GM12873 (cell line): Measurements from ENCODE around the gene AKR1C1.

ENCODE experiments used
- TF ChIP-seq, protein P1 (sequence below): IDR thresholded peaks from 2 replicates; pipeline ENCODE4 v1.5.1; 2012; ENCODE audit warnings: low read depth, mild to moderate bottlenecking, moderate library complexity, low read length, control low read depth; ENCODE audit not compliant: insufficient read depth; ENCODE audit errors: missing control alignments

The AKR1C1 gene

GRCh38 chr10:4945766-4946717, 17.2 kb upstream of the AKR1C1 start:
- TF ChIP-seq, protein P1, sequence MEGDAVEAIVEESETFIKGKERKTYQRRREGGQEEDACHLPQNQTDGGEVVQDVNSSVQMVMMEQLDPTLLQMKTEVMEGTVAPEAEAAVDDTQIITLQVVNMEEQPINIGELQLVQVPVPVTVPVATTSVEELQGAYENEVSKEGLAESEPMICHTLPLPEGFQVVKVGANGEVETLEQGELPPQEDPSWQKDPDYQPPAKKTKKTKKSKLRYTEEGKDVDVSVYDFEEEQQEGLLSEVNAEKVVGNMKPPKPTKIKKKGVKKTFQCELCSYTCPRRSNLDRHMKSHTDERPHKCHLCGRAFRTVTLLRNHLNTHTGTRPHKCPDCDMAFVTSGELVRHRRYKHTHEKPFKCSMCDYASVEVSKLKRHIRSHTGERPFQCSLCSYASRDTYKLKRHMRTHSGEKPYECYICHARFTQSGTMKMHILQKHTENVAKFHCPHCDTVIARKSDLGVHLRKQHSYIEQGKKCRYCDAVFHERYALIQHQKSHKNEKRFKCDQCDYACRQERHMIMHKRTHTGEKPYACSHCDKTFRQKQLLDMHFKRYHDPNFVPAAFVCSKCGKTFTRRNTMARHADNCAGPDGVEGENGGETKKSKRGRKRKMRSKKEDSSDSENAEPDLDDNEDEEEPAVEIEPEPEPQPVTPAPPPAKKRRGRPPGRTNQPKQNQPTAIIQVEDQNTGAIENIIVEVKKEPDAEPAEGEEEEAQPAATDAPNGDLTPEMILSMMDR: no peak

DNA sequence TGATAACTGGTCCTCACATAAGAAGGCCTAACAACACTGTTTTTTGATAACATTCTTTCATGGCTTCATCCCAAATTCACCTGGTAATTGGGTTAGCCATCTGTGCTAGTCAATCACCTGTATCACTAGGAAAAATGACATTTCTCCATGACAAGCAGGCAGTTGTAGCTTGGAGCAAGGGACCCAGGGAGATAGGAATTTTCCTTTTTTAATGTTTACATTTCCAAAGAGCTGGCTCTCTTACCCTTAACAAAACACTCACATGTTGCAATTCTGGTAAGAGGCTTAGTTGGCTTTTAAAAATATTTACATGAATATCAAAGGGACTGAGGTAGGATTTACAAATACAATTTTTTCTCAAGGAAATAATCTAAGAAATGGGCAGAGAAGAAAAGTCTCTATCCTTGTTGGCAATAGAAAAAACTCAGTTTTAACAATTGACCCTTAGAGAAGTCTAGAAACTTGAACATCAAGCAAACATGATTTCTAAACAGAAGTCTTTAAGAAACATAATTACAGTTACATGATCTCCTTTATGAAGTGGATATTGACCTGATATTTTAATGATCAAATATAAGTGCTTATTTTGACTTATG, 16.1 kb upstream of the AKR1C1 start:
- TF ChIP-seq, protein P1: no peak

GRCh38 chr10:4947635-4948596, 15.3 kb upstream of the AKR1C1 start:
- TF ChIP-seq, protein P1: no peak

DNA sequence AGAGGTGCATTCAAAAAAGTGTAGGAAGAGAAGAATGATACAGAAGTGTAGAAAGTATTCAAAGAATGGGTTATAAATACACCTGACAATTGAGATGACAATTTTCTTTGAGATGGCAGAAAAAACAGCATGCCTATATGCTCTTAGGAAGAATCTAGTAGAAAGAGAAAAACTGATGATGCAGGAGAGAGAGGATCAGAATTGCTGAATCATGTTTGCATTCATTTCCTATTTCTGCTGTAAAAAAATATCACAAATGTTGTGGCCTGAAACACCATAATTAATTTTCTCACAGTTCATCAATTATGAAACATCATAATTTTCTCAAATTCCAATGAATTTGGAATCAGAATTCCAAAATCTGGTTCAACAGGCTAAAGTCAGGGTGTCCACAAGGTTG, 9.8 kb upstream of the AKR1C1 start:
- TF ChIP-seq, protein P1: no peak

- TF ChIP-seq, protein P1: no peak
Observed at GRCh38 chr10:4977025-4977424, 13.8 kb downstream of the AKR1C1 start.

DNA sequence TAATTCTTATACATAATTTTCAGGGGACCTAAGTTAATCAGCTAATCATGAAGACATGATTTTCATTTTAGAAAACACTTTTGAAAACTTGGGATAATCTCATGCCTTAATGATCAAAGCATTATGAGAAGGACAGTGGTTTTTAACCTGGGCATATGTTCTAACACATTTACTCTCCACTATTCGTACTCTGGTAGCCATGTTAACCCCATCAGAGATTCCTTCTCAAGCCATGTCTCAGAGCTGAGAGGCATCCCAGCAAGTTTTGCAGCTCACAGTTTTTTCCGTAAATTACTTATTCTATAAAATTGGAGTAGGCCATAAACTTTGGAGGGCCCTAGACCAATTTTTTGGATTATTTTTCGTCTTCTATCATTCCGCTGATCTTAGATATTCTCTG, 15.7 kb downstream of the AKR1C1 start:
- TF ChIP-seq, protein P1: no peak
